MCF 10A (cell line): ENCODE results near the gene SLC46A1. TPM values are rescaled to one million over a fixed set of nuclear protein-coding genes. Genes with fewer than 3 reads are reported as not detected.
"Not testable (repeated sequence)": the region's sequence is repeated elsewhere in the genome, so short reads cannot be mapped to it uniquely, and the experiment has no call there.

Experiments used
- BruUV-seq: library from RNA; stranded (reverse); fragments of 400-500 nt; replicated peaks from 2 replicates; lab custom pipeline; 2021; lab: Mats Ljungman, UMichigan
- CTCF ChIA-PET: fragments of 300-600 bp; sonication (Branson Sonifier 250); formaldehyde crosslinking; extraction: SDS; loops from one replicate; lab custom pipeline; 2021; ENCODE audit warnings: antibody characterized with exemption, inconsistent platforms; lab: Yijun Ruan, JAX
- POLR2A ChIA-PET: fragments of 300-600, 350-650 bp; sonication (Branson Sonifier 250); formaldehyde crosslinking; extraction: SDS; loops from one replicate; lab custom pipeline; 2020; ENCODE audit warnings: antibody characterized with exemption, inconsistent platforms; lab: Yijun Ruan, JAX
- DNase-seq: peaks from one replicate; pipeline ENCODE4 v3.0.0-alpha.2; 2018; ENCODE audit not compliant: unreplicated experiment
- H3K27ac Mint-ChIP-seq: one replicate; pipeline ENCODE4 v1.8.0; 2022; ENCODE audit warnings: mild to moderate bottlenecking, low read depth, mixed read lengths; ENCODE audit not compliant: unreplicated experiment
- H3K27me3 Mint-ChIP-seq: one replicate; pipeline ENCODE4 v1.8.0; 2022; ENCODE audit warnings: mixed read lengths; ENCODE audit not compliant: insufficient read depth, unreplicated experiment
- H3K36me3 Mint-ChIP-seq: one replicate; pipeline ENCODE4 v1.8.0; 2022; ENCODE audit warnings: mild to moderate bottlenecking, moderate library complexity, mixed read lengths; ENCODE audit not compliant: insufficient read depth, unreplicated experiment
- H3K4me1 Mint-ChIP-seq: one replicate; pipeline ENCODE4 v1.8.0; 2022; ENCODE audit warnings: mixed read lengths; ENCODE audit not compliant: insufficient read depth, unreplicated experiment
- H3K4me3 Mint-ChIP-seq: one replicate; pipeline ENCODE4 v1.8.0; 2022; ENCODE audit warnings: mild to moderate bottlenecking, moderate library complexity, mixed read lengths; ENCODE audit not compliant: unreplicated experiment
- H3K9me3 Mint-ChIP-seq: one replicate; pipeline ENCODE4 v1.8.0; 2022; ENCODE audit warnings: mixed read lengths; ENCODE audit not compliant: unreplicated experiment
- CTCF ChIP-seq: fragments of 200-600 bp; IDR thresholded peaks from one replicate; pipeline ENCODE4 v1.8.0; 2022; ENCODE audit warnings: antibody characterized with exemption, mild to moderate bottlenecking; ENCODE audit not compliant: unreplicated experiment
- intact Hi-C: fragments of 100-400 bp; cut with micrococcal nuclease; formaldehyde crosslinking; loops from 2 replicates; pipeline ENCODE4 v1.14.1; 2022
- total RNA-seq: library from RNA; stranded (reverse); gene quantifications from 2 replicates; pipeline ENCODE4 v1.2.3, GENCODE V29; 2022

The SLC46A1 gene
- total RNA-seq, 1 experiment from 2014 or later: 18.4 TPM

- TF ChIP-seq CTCF: no peak
- no peaks in the 10 kb centered on the region for H3K36me3 Mint-ChIP-seq
- H3K27ac Mint-ChIP-seq: no peak overlapping the region
- CTCF ChIA-PET: interaction anchor here (0.5 to 1.8 kb wide), 4 partner anchors 41 to 599 kb away, joined by 4 to 5 read pairs (median 4); no protein-coding TSS in a partner anchor
- DNase-seq: peak; percentile 72
- intact Hi-C loops: no loop called here
- peaks cover 8% of the 10 kb centered on the region for H3K9me3 Mint-ChIP-seq
- H3K27me3 Mint-ChIP-seq: no peaks in the 10 kb centered on the region
- no peak overlapping the region for H3K4me3 Mint-ChIP-seq
- no TSS peak for BruUV-seq
- POLR2A ChIA-PET: interaction anchor here (1.6 to 3.8 kb wide), 2 partner anchors 10 to 66 kb away, joined by 3 to 19 read pairs; no protein-coding TSS in a partner anchor
- H3K4me1 Mint-ChIP-seq: no peaks in the 10 kb centered on the region
Observed at GRCh38 chr17:28446716-28447395, 40.8 kb upstream of the SLC46A1 start.

- peaks cover 8% of the 10 kb centered on the region for H3K9me3 Mint-ChIP-seq
- POLR2A ChIA-PET: interaction anchor here (0.6 to 0.8 kb wide), 3 partner anchors 9 to 79 kb away, joined by 4 read pairs; partner anchors contain the start of gene SEBOX
- intact Hi-C loops: no loop called here
- peaks cover 2% of the 10 kb centered on the region for H3K36me3 Mint-ChIP-seq
- no peak for TF ChIP-seq CTCF
- no peaks in the 10 kb centered on the region for H3K27me3 Mint-ChIP-seq
- no peaks in the 10 kb centered on the region for H3K4me1 Mint-ChIP-seq
- no peak overlapping the region for H3K27ac Mint-ChIP-seq
- H3K4me3 Mint-ChIP-seq: no peak overlapping the region
- no TSS peak for BruUV-seq
- DNase-seq: no peak
- CTCF ChIA-PET: interaction anchor here (1.0 kb wide), 1 partner anchor 35 kb away, joined by 3 read pairs; no protein-coding TSS in a partner anchor
Observed at GRCh38 chr17:28443901-28444638, 38.1 kb upstream of the SLC46A1 start.

- POLR2A ChIA-PET: interaction anchor here (1.2 kb wide), 1 partner anchor 18 kb away, joined by 3 read pairs; no protein-coding TSS in a partner anchor
- H3K4me3 Mint-ChIP-seq, H3K9me3 Mint-ChIP-seq, DNase-seq, H3K4me1 Mint-ChIP-seq, H3K27me3 Mint-ChIP-seq, intact Hi-C loops, BruUV-seq, H3K27ac Mint-ChIP-seq, H3K36me3 Mint-ChIP-seq, CTCF ChIA-PET: not testable (repeated sequence)
Observed at GRCh38 chr17:28434326-28434725, 28.3 kb upstream of the SLC46A1 start.

- POLR2A ChIA-PET: no interaction called here
- H3K4me1 Mint-ChIP-seq: peaks cover 10% of the 10 kb centered on the region
Observed at GRCh38 chr17:28433721-28434120, 27.7 kb upstream of the SLC46A1 start.

GRCh38 chr17:28427982-28428381, 22.0 kb upstream of the SLC46A1 start:
- H3K9me3 Mint-ChIP-seq, H3K27ac Mint-ChIP-seq, DNase-seq, H3K4me1 Mint-ChIP-seq, intact Hi-C loops, H3K36me3 Mint-ChIP-seq, H3K4me3 Mint-ChIP-seq, H3K27me3 Mint-ChIP-seq, BruUV-seq: not testable (repeated sequence)
- ChIA-PET POLR2A (interaction anchor here (1.2 kb wide), 1 partner anchor 11 kb away, joined by 4 read pairs; no protein-coding TSS in a partner anchor), CTCF (interaction anchor here (1.2 kb wide), 1 partner anchor 18 kb away, joined by 4 read pairs; no protein-coding TSS in a partner anchor)

More at GRCh38 chr17:28433721-28434120, 27.7 kb upstream of the SLC46A1 start:
- Mint-ChIP-seq H3K27ac (no peak overlapping the region), H3K4me3 (no peak overlapping the region), H3K9me3 (no peaks in the 10 kb centered on the region), H3K27me3 (no peaks in the 10 kb centered on the region), H3K36me3 (no peaks in the 10 kb centered on the region)
- DNase-seq: no peak
- CTCF ChIA-PET: no interaction called here
- intact Hi-C loops: no loop called here
- TF ChIP-seq CTCF: no peak
- BruUV-seq: no TSS peak
